Kidney (tissue), 14 donors: Measurements from ENCODE around the gene GINS3. TPM values are rescaled to one million over a fixed set of nuclear protein-coding genes. Genes with fewer than 3 reads are reported as not detected.

Experiments
- DNase-seq, 5 donors: peaks; one replicate each; pipeline ENCODE4 v3.0.0-alpha.2; 2013 to 2020
- FAIRE-seq: peaks from 2 replicates; lab custom pipeline; 2012; peaks lifted over from hg19 to GRCh38; lab: Jason Lieb, UNC
- H3K27ac ChIP-seq, 2 donors: one replicate each; pipeline ENCODE4 v1.7.0; 2013; ENCODE audit warnings: low read depth in 2 of 2, low read length in 2 of 2, inconsistent platforms in 1 of 2
- H3K27me3 ChIP-seq: one replicate; pipeline ENCODE4 v1.7.1; 2013; ENCODE audit warnings: low read length, inconsistent platforms; ENCODE audit not compliant: control insufficient read depth, insufficient read depth
- H3K36me3 ChIP-seq, 3 donors: one replicate each; pipeline versions ENCODE4 v1.7.0 to v1.7.1; 2013; ENCODE audit warnings: low read length in 3 of 3, control low read depth in 1 of 3, inconsistent platforms in 1 of 3; ENCODE audit not compliant: insufficient read depth in 3 of 3, control insufficient read depth in 2 of 3
- H3K4me1 ChIP-seq, 3 donors: one replicate each; pipeline versions ENCODE4 v1.7.0 to v1.7.1; 2013; ENCODE audit warnings: low read length in 3 of 3, inconsistent platforms in 1 of 3, low read depth in 1 of 3; ENCODE audit not compliant: control insufficient read depth in 2 of 3, insufficient read depth in 2 of 3
- H3K4me3 ChIP-seq, 3 donors: one replicate each; pipeline versions ENCODE4 v1.7.0 to v1.8.1; 2013; ENCODE audit warnings: low read length in 3 of 3, control low read depth in 1 of 3, inconsistent platforms in 1 of 3
- H3K9ac ChIP-seq, 3 donors: one replicate each; pipeline versions ENCODE4 v1.7.0 to v1.7.1; 2013; ENCODE audit warnings: low read length in 3 of 3, control low read depth in 1 of 3, inconsistent platforms in 1 of 3
- H3K9me3 ChIP-seq, 3 donors: one replicate each; pipeline versions ENCODE4 v1.7.0 to v1.7.1; 2013; ENCODE audit warnings: low read length in 3 of 3, control low read depth in 1 of 3, inconsistent platforms in 1 of 3; ENCODE audit not compliant: control insufficient read depth in 2 of 3, insufficient read depth in 1 of 3
- intact Hi-C: fragments of 100-400 bp; cut with DNase I; formaldehyde crosslinking; loops from one replicate; pipeline ENCODE4 v1.11.1; 2022
- polyA plus RNA-seq: library from polyadenylated mRNA; stranded (reverse); fragments of 350-450 nt; fragmentation: Illumina TruSeq; extraction: RNeasy Lipid Tissue Mini Kit (QIAGEN cat#74804); gene quantifications from one replicate; pipeline ENCODE4 v1.2.3, GENCODE V29; 2014; ENCODE audit warnings: low read depth, low replicate concordance; ENCODE audit not compliant: insufficient read depth
- total RNA-seq: library from RNA; stranded (reverse); fragmentation: NEBNext Ultra II Directional; extraction: Animal tissue kit (Norgen Biotek cat#: 25700); gene quantifications from one replicate; pipeline ENCODE4 v1.2.1, GENCODE V29; 2021
- TF ChIP-seq, protein P1 (sequence below): IDR thresholded peaks from 3 replicates; pipeline ENCODE4 v1.5.1; 2012; ENCODE audit warnings: mild to moderate bottlenecking, moderate library complexity, borderline replicate concordance; ENCODE audit not compliant: insufficient read depth; ENCODE audit errors: extremely low read depth
- donor health status: control.
- donor health status: control.
- donor health status: control.
- donor health status: control.
- donor health status: control.
- donor health status: DM: yes; HTN: yes; CAD: no.
- donor health status: Normal renal cell carcinoma (clear cell type).

Gene GINS3
- total and polyA plus RNA-seq, 2 donors from 2014 or later, result 2.4 to 2.6 TPM

DNA sequence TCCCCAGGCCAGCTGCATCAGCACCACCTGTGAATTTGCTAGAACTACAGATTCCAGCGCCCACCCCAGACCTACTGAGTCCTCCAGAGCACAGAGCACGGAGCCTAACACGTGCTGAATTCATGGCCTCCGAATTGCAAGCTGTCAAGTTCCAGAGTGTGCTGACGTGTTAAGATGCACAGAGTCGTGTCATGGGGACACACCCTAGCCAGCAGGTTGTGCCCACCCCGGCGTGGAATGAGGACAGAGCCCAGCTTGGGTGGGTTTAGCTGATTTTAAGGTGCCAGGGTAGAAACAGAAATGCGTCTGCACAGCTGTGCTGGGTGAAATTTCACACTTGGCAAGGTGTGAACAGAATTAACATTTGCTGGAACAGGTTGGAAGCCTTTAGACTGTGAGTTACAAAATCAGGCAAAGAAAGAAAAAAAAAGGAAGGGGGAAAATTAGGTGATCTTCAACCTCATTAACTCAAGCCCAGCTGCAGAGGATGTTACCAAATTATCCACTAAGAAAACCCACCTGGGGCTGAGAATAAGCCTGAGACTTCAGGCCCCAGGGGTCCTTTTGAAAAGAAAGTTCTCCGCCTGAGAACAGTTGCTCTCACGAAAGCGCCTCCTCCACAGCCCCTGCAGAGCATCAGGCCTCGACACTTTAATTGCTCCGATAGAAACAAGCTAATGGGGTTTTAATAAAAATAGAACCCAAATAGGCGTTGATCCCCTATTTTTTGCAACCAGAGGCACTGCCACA, 27.1 kb downstream of the GINS3 start:
- Histone ChIP-seq H3K4me3 (no peak overlapping the region), H3K36me3 (no peaks in the 10 kb centered on the region), H3K27ac (no peak overlapping the region), H3K27me3 (no peaks in the 10 kb centered on the region), H3K9me3 (no peaks in the 10 kb centered on the region), H3K9ac (no peak overlapping the region), H3K4me1 (no peaks in the 10 kb centered on the region)
- TF ChIP-seq, protein P1, sequence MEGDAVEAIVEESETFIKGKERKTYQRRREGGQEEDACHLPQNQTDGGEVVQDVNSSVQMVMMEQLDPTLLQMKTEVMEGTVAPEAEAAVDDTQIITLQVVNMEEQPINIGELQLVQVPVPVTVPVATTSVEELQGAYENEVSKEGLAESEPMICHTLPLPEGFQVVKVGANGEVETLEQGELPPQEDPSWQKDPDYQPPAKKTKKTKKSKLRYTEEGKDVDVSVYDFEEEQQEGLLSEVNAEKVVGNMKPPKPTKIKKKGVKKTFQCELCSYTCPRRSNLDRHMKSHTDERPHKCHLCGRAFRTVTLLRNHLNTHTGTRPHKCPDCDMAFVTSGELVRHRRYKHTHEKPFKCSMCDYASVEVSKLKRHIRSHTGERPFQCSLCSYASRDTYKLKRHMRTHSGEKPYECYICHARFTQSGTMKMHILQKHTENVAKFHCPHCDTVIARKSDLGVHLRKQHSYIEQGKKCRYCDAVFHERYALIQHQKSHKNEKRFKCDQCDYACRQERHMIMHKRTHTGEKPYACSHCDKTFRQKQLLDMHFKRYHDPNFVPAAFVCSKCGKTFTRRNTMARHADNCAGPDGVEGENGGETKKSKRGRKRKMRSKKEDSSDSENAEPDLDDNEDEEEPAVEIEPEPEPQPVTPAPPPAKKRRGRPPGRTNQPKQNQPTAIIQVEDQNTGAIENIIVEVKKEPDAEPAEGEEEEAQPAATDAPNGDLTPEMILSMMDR, result no peak
- intact Hi-C loops, result no loop called here
- DNase-seq (no peak), FAIRE-seq (no peak)

DNA sequence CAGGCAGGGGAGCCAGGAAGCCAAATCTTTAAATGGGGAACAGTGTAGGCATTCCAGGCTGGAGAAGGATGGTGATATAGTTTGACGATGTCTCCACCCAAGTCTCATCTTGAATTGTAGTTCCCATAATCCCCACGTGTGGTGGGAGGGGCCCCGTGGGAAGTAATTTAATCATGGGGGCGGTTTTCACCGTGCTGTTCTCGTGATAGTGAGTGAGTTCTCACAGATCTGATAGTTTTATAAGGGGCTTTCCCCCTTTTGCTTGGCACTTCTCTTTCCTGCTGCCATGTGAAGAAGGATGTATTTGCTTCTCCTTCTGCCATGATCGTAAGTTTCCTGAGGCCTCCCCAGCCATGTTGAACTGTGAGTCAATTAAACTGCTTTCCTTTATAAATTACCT, 28.8 kb downstream of the GINS3 start:
- TF ChIP-seq, protein P1, result no peak
- H3K4me3 ChIP-seq, result no peak overlapping the region
- H3K4me1 ChIP-seq, result no peaks in the 10 kb centered on the region
- H3K9ac ChIP-seq, result no peak overlapping the region
- no peaks in the 10 kb centered on the region for H3K9me3 ChIP-seq
- FAIRE-seq, result no peak
- H3K36me3 ChIP-seq, result no peaks in the 10 kb centered on the region
- DNase-seq, result no peak
- H3K27me3 ChIP-seq, result no peaks in the 10 kb centered on the region
- intact Hi-C loops, result no loop called here
- no peak overlapping the region for H3K27ac ChIP-seq

DNA sequence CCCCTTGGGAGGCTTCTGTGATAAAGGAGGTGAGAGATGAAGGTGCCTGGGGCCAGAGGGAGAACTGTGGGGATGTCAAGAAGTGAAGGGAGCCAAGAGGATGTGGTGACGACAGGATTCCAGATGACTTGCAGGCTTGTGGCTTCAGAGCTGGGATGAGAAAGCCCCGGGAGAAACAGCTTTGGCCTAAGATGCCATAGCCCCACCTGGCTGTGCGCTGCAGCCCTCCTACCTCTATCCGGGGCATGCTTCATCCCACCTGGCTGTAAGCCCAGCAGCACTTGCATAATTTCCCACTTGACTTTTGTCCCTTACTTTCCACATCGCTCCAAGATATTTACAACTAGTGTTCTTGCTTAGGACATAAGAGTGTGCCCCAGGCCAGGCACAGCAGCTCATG, 29.3 kb downstream of the GINS3 start:
- intact Hi-C loops, result no loop called here
- TF ChIP-seq, protein P1, result no peak
- H3K4me1 ChIP-seq, result no peaks in the 10 kb centered on the region
- FAIRE-seq (no peak), DNase-seq (no peak)
- no peaks in the 10 kb centered on the region for H3K36me3 ChIP-seq
- H3K27me3 ChIP-seq, result no peaks in the 10 kb centered on the region
- no peaks in the 10 kb centered on the region for H3K9me3 ChIP-seq
- H3K4me3 ChIP-seq, result no peak overlapping the region
- H3K9ac ChIP-seq, result no peak overlapping the region
- no peak overlapping the region for H3K27ac ChIP-seq
